Erythroblast (primary cell): ENCODE results near the gene PPP2R2C.

Experiments
- DNase-seq, 2 experiments: peaks; one replicate each; lab custom pipeline; 2025; lab: John Stamatoyannopoulos, UW
- GATA1 ChIP-seq: IDR thresholded peaks from 2 replicates; pipeline ENCODE4 v1.6.1; 2011; ENCODE audit warnings: low read depth, mild to moderate bottlenecking, control low read depth, low read length, moderate library complexity
- POLR2A ChIP-seq: IDR thresholded peaks from 2 replicates; pipeline ENCODE4 v1.6.1; 2011; ENCODE audit warnings: mild to moderate bottlenecking, low read length

The PPP2R2C gene

GRCh38 chr4:6360385-6360784, 112.0 kb downstream of the PPP2R2C start:
- TF ChIP-seq POLR2A (no peak), GATA1 (no peak)
- DNase-seq: no peak

GRCh38 chr4:6359536-6360308, 112.7 kb downstream of the PPP2R2C start:
- no peak for DNase-seq
- TF ChIP-seq GATA1: no peak
- no peak for TF ChIP-seq POLR2A

GRCh38 chr4:6357476-6357875, 114.9 kb downstream of the PPP2R2C start:
- no peak for TF ChIP-seq POLR2A
- no peak for TF ChIP-seq GATA1
- no peak for DNase-seq

GRCh38 chr4:6356076-6356560, 116.3 kb downstream of the PPP2R2C start:
- no peak for TF ChIP-seq POLR2A
- no peak for TF ChIP-seq GATA1

GRCh38 chr4:6355052-6355451, 117.4 kb downstream of the PPP2R2C start:
- no peak for TF ChIP-seq POLR2A
- no peak for TF ChIP-seq GATA1
- no peak for DNase-seq

More at GRCh38 chr4:6356076-6356560, 116.3 kb downstream of the PPP2R2C start:
- DNase-seq: no peak

- DNase-seq: no peak
- no peak for TF ChIP-seq GATA1
- no peak for TF ChIP-seq POLR2A
Observed at GRCh38 chr4:6354626-6355025, 117.8 kb downstream of the PPP2R2C start.

GRCh38 chr4:6354119-6354518, 118.3 kb downstream of the PPP2R2C start:
- no peak for DNase-seq
- TF ChIP-seq POLR2A (no peak), GATA1 (no peak)

- no peak for DNase-seq
- no peak for TF ChIP-seq POLR2A
- TF ChIP-seq GATA1: no peak
Observed at GRCh38 chr4:6352031-6352692, 120.3 kb downstream of the PPP2R2C start.

GRCh38 chr4:6351246-6352000, 121.0 kb downstream of the PPP2R2C start:
- no peak for DNase-seq
- TF ChIP-seq GATA1: no peak
- no peak for TF ChIP-seq POLR2A

GRCh38 chr4:6350646-6351045, 121.8 kb downstream of the PPP2R2C start:
- TF ChIP-seq GATA1 (no peak), POLR2A (no peak)
- no peak for DNase-seq

- DNase-seq: no peak
Observed at GRCh38 chr4:6349896-6350603, 122.4 kb downstream of the PPP2R2C start.

GRCh38 chr4:6348408-6348807, 124.0 kb downstream of the PPP2R2C start:
- no peak for DNase-seq
- no peak for TF ChIP-seq GATA1
- no peak for TF ChIP-seq POLR2A

More at GRCh38 chr4:6349896-6350603, 122.4 kb downstream of the PPP2R2C start:
- TF ChIP-seq GATA1 (no peak), POLR2A (no peak)

- TF ChIP-seq GATA1 (no peak), POLR2A (no peak)
- DNase-seq: no peak
Observed at GRCh38 chr4:6347511-6348045, 124.8 kb downstream of the PPP2R2C start.
